HepG2 (cell line): ENCODE measurements around the gene ZFAND2A. TPM values are rescaled to one million over a fixed set of nuclear protein-coding genes. Genes with fewer than 3 reads are reported as not detected.

Experiments
- AGO1 ChIP-seq: fragments of 200-400 bp; formaldehyde crosslinking; IDR thresholded peaks from 2 replicates; pipeline ENCODE4 v1.6.1; 2017; ENCODE audit warnings: mild to moderate bottlenecking, low read depth, low read length, moderate library complexity; ENCODE audit not compliant: poor library complexity, severe bottlenecking
- polyA plus RNA-seq, 8 experiments: library from polyadenylated mRNA; depleted of rRNA in 3 of 8; stranded (reverse) in 7 of 8; unstranded in 1 of 8; fragments of >200 nt; fragmentation: Illumina TruSeq in 4 of 8; extraction: Trizol in 4 of 8; gene quantifications; 2 replicates each; pipeline versions ENCODE4 v1.2.1 to v1.2.3, GENCODE V29; 2011 to 2016; ENCODE audit warnings: low read depth in 4 of 8, missing spikeins in 1 of 8, mixed read lengths in 1 of 8; ENCODE audit not compliant: insufficient read depth in 1 of 8
- total RNA-seq, 5 experiments: library from RNA; depleted of rRNA; stranded (reverse); fragments of >200 nt; fragmentation: Illumina TruSeq; extraction: Trizol; gene quantifications; 2 replicates each; pipeline ENCODE4 v1.2.3, GENCODE V29; 2016; ENCODE audit warnings: low read depth in 1 of 5
- TF ChIP-seq, protein P1 (sequence below): sonication (generic); formaldehyde crosslinking; IDR thresholded peaks from 2 replicates; pipeline ENCODE4 v1.4.0; 2020; ENCODE audit warnings: mild to moderate bottlenecking, missing genetic modification reagents

The ZFAND2A gene
- total and polyA plus RNA-seq, 2 of the 13 experiments (the other 11 are each of a cell fraction or from before 2014, with no cell fraction given): 140 to 153 TPM

DNA sequence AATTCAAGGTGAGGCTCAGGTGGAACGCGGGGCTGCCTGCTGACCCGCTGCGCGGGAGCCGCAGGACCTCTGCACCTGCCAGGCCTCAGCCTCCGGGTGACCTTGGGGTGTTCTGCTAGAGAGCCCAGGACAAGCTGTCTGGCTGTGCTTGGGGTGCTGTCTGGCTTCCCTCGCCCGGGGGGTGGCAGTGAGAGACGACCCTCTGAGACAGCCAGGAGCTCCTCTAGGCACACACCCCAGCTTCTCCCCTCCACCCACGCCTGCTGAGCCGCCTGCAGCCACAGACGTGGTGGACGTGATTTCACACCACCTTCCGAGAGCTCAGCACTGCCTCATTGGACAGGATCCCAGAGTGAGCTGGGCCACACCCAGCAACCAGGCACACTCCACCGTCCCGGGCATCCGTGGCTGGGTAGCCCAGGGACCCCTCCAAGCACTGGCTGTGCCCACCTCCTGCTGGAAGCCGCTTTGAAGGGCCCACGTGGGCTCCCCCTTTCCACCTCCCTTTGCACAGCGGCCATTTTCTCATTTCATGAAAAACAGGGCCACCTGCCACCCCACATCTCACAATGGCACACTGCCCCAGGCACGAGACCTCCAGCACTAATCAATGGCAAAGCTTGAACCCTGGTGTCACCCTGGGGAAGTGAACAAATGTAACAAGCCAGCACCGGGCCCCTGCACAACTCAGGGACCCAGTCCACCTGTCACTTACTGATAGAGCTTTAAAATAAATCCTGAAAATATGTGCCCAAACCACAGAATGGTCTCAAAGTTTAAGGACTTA is 35.0 kb downstream of the ZFAND2A start (continued):
- TF ChIP-seq, protein P1, sequence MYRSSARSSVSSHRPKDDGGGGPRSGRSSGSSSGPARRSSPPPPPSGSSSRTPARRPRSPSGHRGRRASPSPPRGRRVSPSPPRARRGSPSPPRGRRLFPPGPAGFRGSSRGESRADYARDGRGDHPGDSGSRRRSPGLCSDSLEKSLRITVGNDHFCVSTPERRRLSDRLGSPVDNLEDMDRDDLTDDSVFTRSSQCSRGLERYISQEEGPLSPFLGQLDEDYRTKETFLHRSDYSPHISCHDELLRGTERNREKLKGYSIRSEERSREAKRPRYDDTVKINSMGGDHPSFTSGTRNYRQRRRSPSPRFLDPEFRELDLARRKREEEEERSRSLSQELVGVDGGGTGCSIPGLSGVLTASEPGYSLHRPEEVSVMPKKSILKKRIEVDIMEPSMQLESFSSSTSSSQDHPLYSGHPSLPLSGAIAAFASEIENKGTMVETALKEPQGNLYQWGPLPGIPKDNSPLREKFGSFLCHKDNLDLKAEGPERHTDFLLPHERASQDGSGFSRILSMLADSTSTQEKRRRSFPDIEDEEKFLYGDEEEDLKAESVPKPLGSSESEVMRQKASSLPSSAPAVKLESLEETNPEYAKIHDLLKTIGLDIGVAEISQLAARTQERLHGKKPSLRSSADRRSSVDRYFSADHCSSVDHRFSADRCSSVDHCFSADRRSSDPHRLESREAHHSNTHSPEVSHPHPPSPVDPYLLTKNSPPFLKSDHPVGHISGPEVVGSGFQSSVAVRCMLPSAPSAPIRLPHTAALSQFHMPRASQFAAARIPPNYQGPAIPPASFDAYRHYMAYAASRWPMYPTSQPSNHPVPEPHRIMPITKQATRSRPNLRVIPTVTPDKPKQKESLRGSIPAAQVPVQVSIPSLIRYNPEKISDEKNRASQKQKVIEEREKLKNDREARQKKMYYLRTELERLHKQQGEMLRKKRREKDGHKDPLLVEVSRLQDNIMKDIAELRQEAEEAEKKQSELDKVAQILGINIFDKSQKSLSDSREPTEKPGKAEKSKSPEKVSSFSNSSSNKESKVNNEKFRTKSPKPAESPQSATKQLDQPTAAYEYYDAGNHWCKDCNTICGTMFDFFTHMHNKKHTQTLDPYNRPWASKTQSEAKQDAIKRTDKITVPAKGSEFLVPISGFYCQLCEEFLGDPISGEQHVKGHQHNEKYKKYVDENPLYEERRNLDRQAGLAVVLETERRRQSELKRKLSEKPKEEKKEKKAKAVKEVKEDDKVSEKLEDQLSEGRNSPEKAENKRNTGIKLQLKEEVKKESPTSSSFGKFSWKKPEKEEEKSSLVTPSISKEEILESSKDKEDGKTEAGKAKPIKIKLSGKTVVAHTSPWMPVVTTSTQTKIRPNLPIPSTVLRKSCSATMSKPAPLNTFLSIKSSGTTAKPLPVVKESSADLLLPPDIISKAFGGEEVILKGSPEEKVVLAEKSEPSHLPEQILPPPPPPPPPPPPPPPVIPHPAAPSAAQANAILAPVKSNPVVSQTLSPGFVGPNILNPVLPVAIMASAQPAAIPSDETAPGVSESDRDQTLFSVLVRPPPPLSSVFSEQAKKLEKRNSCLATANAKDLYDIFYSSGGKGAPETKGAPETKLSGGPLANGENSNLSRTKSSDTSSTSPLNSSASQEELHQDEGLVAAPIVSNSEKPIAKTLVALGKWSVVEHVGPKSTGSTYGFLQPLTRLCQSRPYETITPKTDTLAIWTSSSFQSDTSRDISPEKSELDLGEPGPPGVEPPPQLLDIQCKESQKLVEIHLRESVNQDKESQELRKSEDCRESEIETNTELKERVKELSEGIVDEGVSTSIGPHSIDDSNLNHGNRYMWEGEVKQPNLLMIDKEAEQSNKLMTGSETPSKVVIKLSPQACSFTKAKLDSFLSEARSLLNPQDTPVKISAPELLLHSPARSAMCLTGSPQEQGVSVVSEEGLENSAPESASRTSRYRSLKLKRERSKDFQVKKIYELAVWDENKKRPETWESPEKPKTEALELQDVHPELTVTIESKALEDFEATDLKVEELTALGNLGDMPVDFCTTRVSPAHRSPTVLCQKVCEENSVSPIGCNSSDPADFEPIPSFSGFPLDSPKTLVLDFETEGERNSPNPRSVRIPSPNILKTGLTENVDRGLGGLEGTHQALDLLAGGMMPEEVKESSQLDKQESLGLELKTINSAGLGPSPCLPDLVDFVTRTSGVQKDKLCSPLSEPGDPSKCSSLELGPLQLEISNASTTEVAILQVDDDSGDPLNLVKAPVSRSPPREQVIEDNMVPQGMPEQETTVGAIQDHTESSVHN: no peak
- TF ChIP-seq AGO1: no peak
